ENCODE measurements around the gene ALDH1B1. TPM values are rescaled to one million over a fixed set of nuclear protein-coding genes. Genes with fewer than 3 reads are reported as not detected.

ALDH1B1 gene
- total and polyA plus RNA-seq, 9 of the 15 experiments (the other 6 are each of a cell fraction or from before 2014, with no cell fraction given): 8.6 to 46.5 (median 30.8) TPM

DNA sequence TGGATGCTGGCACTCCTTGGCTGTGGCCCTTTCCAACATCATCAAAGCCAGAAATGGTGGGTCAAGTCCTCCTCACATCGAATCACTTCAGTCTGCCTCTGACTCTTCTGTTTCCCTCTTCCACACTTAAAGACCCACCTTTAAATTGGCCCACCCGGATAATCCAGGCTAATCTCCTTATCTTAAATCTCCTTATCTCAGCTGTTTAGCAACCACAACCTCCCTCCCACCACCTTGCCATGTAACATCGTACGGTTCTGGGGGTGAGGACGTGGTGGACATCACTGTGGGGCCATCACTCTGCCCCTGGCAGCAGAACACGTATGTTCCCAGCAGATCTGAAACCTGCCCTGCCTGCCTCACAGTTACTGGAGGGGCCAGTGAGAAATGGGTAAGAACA lies 20.2 kb downstream of the ALDH1B1 start:
- BruUV-seq (replicated peaks): no TSS peak
- Histone ChIP-seq H4K20me1 (replicated peaks; ENCODE audit: control insufficient read depth, insufficient read depth, low read length) (peaks cover 17% of the 10 kb centered on the region; the same call in 1 of the 2 replicates), H3K27ac (ENCODE audit: extremely low read depth, low read depth, low read length) (no peak overlapping the region), H2AFZ (ENCODE audit: low read depth, low read length) (no peak overlapping the region), H3K79me2 (ENCODE audit: control insufficient read depth, insufficient read depth, low read length) (no peaks in the 10 kb centered on the region), H3K9me3 (replicated peaks; ENCODE audit: control insufficient read depth, insufficient read depth, low read depth, low read length) (no peaks in the 10 kb centered on the region), H3K36me3 (ENCODE audit: control insufficient read depth, insufficient read depth, low read length) (no peaks in the 10 kb centered on the region), H3K4me2 (ENCODE audit: insufficient read depth, low read length) (no peak overlapping the region), H3K9me1 (ENCODE audit: control insufficient read depth, insufficient read depth, low read length) (no peaks in the 10 kb centered on the region), H3K9ac (ENCODE audit: insufficient read depth in 1 of 2, low read depth in 2 of 2, low read length in 2 of 2) (no peak overlapping the region), H3K4me1 (replicated peaks in 1 of 2; ENCODE audit: control insufficient read depth in 2 of 2, insufficient read depth in 2 of 2, low read length in 2 of 2) (no peaks in the 10 kb centered on the region), H3K4me3 (no peak overlapping the region), H3K27me3 (ENCODE audit: control insufficient read depth in 2 of 2, insufficient read depth in 2 of 2, low read length in 2 of 2) (peaks cover 58 to 62% of the 10 kb centered on the region in 2 experiments)
- POLR2A ChIA-PET: no interaction called here
- FAIRE-seq (no peak), ATAC-seq (no peak), DNase-seq (ENCODE audit: extremely low read depth in 1 of 4, low spot score in 3 of 4) (no peak)
- in situ Hi-C loops (cut with MboI): no loop called here
- CTCF ChIA-PET (ENCODE audit: low intra/inter-chr PET ratio): no interaction called here
- no peak for TF ChIP-seq SOX6 (IDR thresholded peaks at IDR 0.05)
- TF ChIP-seq ZNF407 (IDR thresholded peaks at IDR 0.05; ENCODE audit: low read depth): no peak
- TF ChIP-seq ARID1B (IDR thresholded peaks at IDR 0.05): no peak
- TF ChIP-seq E2F4 (CRISPR knock-in tag; IDR thresholded peaks at IDR 0.05; ENCODE audit: low read depth): no peak
- TF ChIP-seq LARP7 (IDR thresholded peaks at IDR 0.05): no peak
- TF ChIP-seq FOXJ3 (CRISPR knock-in tag; IDR thresholded peaks at IDR 0.05): no peak
- TF ChIP-seq ETS2 (tag; IDR thresholded peaks at IDR 0.05; ENCODE audit: borderline replicate concordance, poor library complexity, severe bottlenecking): no peak
- TF ChIP-seq ZBED1 (IDR thresholded peaks at IDR 0.05): no peak
- TF ChIP-seq NFYB (IDR thresholded peaks at IDR 0.05; ENCODE audit: extremely low read depth, insufficient read length): no peak
- TF ChIP-seq GATA2 (CRISPR knock-in tag; IDR thresholded peaks at IDR 0.05): no peak
- TF ChIP-seq GABPB2 (CRISPR knock-in tag; conservative IDR thresholded peaks at IDR 0.05): no peak
- no peak for TF ChIP-seq BCL6 (CRISPR knock-in tag; IDR thresholded peaks at IDR 0.05)
- no peak for TF ChIP-seq ARHGAP35 (IDR thresholded peaks at IDR 0.05; ENCODE audit: partially characterized antibody)
- intact Hi-C loops (cut with micrococcal nuclease): no loop called here
- WGBS (ENCODE audit: insufficient coverage, low coverage, missing lambda C conversion rate): 0% methylated on average over 6 of the region's 6 CpGs
